Keratinocyte (primary cell): ENCODE data around the gene AMIGO1. TPM values are rescaled to one million over a fixed set of nuclear protein-coding genes. Genes with fewer than 3 reads are reported as not detected.

Experiments used
- DNase-seq: peaks from one replicate; pipeline ENCODE4 v3.0.0-alpha.2; 2011; ENCODE audit warnings: low read depth, missing footprints, low spot score
- FAIRE-seq: peaks from 2 replicates; lab custom pipeline; 2011; peaks lifted over from hg19 to GRCh38; lab: Jason Lieb, UNC
- H2AFZ ChIP-seq: 2 replicates; pipeline ENCODE4 v1.6.0; 2012; ENCODE audit warnings: low read length, control low read depth, inconsistent platforms; ENCODE audit not compliant: control insufficient read depth
- H3K27ac ChIP-seq: 2 replicates; pipeline ENCODE4 v1.5.1; 2011; ENCODE audit warnings: low read length; ENCODE audit not compliant: control insufficient read depth, insufficient read depth
- H3K27me3 ChIP-seq: 3 replicates; pipeline ENCODE4 v1.6.0; 2011; ENCODE audit warnings: low read length; ENCODE audit not compliant: control insufficient read depth, insufficient read depth; ENCODE audit errors: extremely low read depth
- H3K36me3 ChIP-seq, 2 experiments: 2 replicates in 1 of 2; 3 replicates in 1 of 2; pipeline ENCODE4 v1.5.1; 2011; ENCODE audit warnings: low read length in 2 of 2, mild to moderate bottlenecking in 1 of 2; ENCODE audit not compliant: control insufficient read depth in 2 of 2, insufficient read depth in 2 of 2; ENCODE audit errors: extremely low read depth in 1 of 2
- H3K4me1 ChIP-seq: 3 replicates; pipeline ENCODE4 v1.5.1; 2011; ENCODE audit warnings: low read length; ENCODE audit not compliant: control insufficient read depth, insufficient read depth; ENCODE audit errors: extremely low read depth
- H3K4me2 ChIP-seq: 3 replicates; pipeline ENCODE4 v1.6.0; 2011; ENCODE audit warnings: low read depth, low read length; ENCODE audit not compliant: control insufficient read depth, insufficient read depth; ENCODE audit errors: extremely low read depth
- H3K4me3 ChIP-seq, 3 experiments: fragments of 200-600 bp in 1 of 3; sonication (generic) in 1 of 3; 2 replicates in 2 of 3; 3 replicates in 1 of 3; pipeline ENCODE4 v1.5.1; 2011 to 2016; ENCODE audit warnings: low read length in 3 of 3, mild to moderate bottlenecking in 3 of 3, control low read depth in 2 of 3, inconsistent platforms in 1 of 3, low read depth in 1 of 3, mixed read lengths in 1 of 3, mixed run types in 1 of 3, moderate library complexity in 1 of 3; ENCODE audit not compliant: control insufficient read depth in 2 of 3, insufficient read depth in 2 of 3; ENCODE audit errors: extremely low read depth in 1 of 3
- H3K79me2 ChIP-seq: 2 replicates; pipeline ENCODE4 v1.6.0; 2012; ENCODE audit warnings: low read length; ENCODE audit not compliant: control insufficient read depth, insufficient read depth
- H3K9ac ChIP-seq: 3 replicates; pipeline ENCODE4 v1.6.0; 2011; ENCODE audit warnings: low read length; ENCODE audit not compliant: control insufficient read depth, insufficient read depth; ENCODE audit errors: extremely low read depth
- H3K9me1 ChIP-seq: 3 replicates; pipeline ENCODE4 v1.6.0; 2011; ENCODE audit warnings: low read length; ENCODE audit not compliant: control insufficient read depth, insufficient read depth; ENCODE audit errors: extremely low read depth
- H3K9me3 ChIP-seq: 2 replicates; pipeline ENCODE4 v1.5.1; 2012; ENCODE audit warnings: low read depth, low read length; ENCODE audit not compliant: control insufficient read depth
- H4K20me1 ChIP-seq: 3 replicates; pipeline ENCODE4 v1.6.0; 2011; ENCODE audit warnings: low read length; ENCODE audit not compliant: control insufficient read depth, insufficient read depth; ENCODE audit errors: extremely low read depth
- CTCF ChIP-seq, 3 experiments: IDR thresholded peaks in 1 of 3; conservative IDR thresholded peaks in 1 of 3; optimal IDR thresholded peaks in 1 of 3; 2 replicates in 2 of 3; 3 replicates in 1 of 3; pipeline versions ENCODE3 to v1.5.1; 2011; ENCODE audit warnings: low read length in 3 of 3, mild to moderate bottlenecking in 3 of 3, moderate library complexity in 2 of 3, control low read depth in 1 of 3, inconsistent platforms in 1 of 3; ENCODE audit not compliant: insufficient read depth in 2 of 3; ENCODE audit errors: extremely low read depth in 1 of 3
- EZH2 ChIP-seq: IDR thresholded peaks from one replicate; pipeline ENCODE4 v1.6.1; 2012; ENCODE audit warnings: inconsistent platforms, mild to moderate bottlenecking, low read length, moderate library complexity
- dilution Hi-C: fragments of 300-500 bp; cut with MboI; formaldehyde crosslinking; loops from one replicate; pipeline ENCODE4 v1.7.0; 2020; ENCODE audit warnings: low sequenced_read_pairs; ENCODE audit not compliant: extremely low pct_ligation_motif_present
- polyA plus RNA-seq, 5 experiments: library from polyadenylated mRNA; depleted of rRNA in 3 of 5; stranded (reverse) in 3 of 5; stranded (forward) in 1 of 5; unstranded in 1 of 5; fragments of >200 nt; gene quantifications; 1 replicate in 1 of 5; 2 replicates in 3 of 5; 3 replicates in 1 of 5; pipeline versions ENCODE4 v1.2.1 to v1.2.3, GENCODE V29; 2011 to 2012; ENCODE audit warnings: missing spikeins in 2 of 5, low read depth in 1 of 5, low replicate concordance in 1 of 5

Gene AMIGO1
- polyA plus RNA-seq, 1 donor (not counting 4 experiments of a cell fraction or from before 2014, with no cell fraction given), result 0.26 TPM

DNA sequence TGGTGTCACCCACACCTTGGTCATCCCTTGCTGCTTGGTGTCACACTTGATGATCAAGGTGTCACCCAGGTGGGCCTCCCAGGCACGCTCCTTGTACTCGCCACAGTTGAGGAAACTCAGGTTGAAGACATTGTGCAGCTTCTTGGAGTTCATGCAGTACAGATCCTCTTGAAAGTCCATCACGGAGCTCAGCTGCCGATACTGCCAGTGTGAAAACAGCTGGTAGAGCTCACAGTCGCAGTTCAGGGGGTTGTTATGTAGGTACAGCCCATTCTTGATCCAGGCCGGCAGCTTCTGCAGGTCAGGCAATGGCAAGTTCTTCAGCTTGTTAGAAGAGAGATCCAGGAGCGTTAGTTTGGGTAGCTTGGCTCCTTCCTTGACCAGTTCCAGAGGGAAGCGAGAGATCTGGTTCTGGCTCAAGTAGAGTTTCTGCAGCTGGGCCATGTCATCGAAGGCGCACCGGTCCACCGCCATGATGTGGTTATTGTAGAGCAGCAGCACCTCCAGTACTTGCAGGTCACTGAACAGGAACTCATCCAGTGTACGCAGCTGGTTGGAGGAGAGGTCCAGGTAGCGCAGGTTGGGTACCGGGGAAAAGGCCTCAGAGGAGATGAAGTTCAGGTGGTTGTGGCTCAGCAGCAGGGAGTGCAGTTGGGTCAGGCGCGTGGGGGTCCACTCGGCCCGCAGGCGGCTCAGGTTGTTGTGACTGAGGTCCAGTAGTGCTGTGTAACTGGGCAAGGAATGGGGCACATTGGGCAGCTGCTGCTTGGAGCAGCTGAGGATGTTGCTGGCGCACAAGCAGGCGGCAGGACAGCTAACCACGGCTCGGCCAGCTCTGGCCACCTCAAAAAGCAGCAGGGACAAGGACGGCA lies 1.3 kb downstream of the AMIGO1 start:
- peaks cover 2% of the 10 kb centered on the region for H3K4me1 ChIP-seq
- dilution Hi-C loops, result no loop called here
- no peak overlapping the region for H2AFZ ChIP-seq
- TF ChIP-seq CTCF (optimal IDR thresholded peaks at IDR 0.05 in 1 of 3, IDR thresholded peaks at IDR 0.05 in 1 of 3, conservative IDR thresholded peaks at IDR 0.05 in 1 of 3; ENCODE audit: extremely low read depth in 1 of 3, insufficient read depth in 2 of 3, low read length in 3 of 3) (no peak), EZH2 (no peak)
- no peak overlapping the region for H3K9ac ChIP-seq
- no peaks in the 10 kb centered on the region for H3K36me3 ChIP-seq
- H3K9me1 ChIP-seq, result no peaks in the 10 kb centered on the region
- no peaks in the 10 kb centered on the region for H3K79me2 ChIP-seq
- H3K9me3 ChIP-seq, result no peaks in the 10 kb centered on the region
- H3K4me2 ChIP-seq, result no peak overlapping the region
- no peak overlapping the region for H3K27ac ChIP-seq
- DNase-seq (no peak), FAIRE-seq (no peak)
- H3K4me3 ChIP-seq, result no peak overlapping the region
- H3K27me3 ChIP-seq, result peaks cover 27% of the 10 kb centered on the region
- H4K20me1 ChIP-seq, result no peaks in the 10 kb centered on the region

- TF ChIP-seq EZH2 (no peak), CTCF (optimal IDR thresholded peaks at IDR 0.05 in 1 of 3, IDR thresholded peaks at IDR 0.05 in 1 of 3, conservative IDR thresholded peaks at IDR 0.05 in 1 of 3; ENCODE audit: extremely low read depth in 1 of 3, insufficient read depth in 2 of 3, low read length in 3 of 3) (no peak)
- no peak overlapping the region for H3K27ac ChIP-seq
- no peaks in the 10 kb centered on the region for H4K20me1 ChIP-seq
- no peak overlapping the region for H3K9ac ChIP-seq
- dilution Hi-C loops, result no loop called here
- DNase-seq (no peak), FAIRE-seq (no peak)
- peaks cover 0 to 1% of the 10 kb centered on the region in 2 experiments for H3K36me3 ChIP-seq
- H3K9me1 ChIP-seq, result no peaks in the 10 kb centered on the region
- peaks cover 12% of the 10 kb centered on the region for H3K27me3 ChIP-seq
- H3K4me3 ChIP-seq, result no peak overlapping the region
- H3K9me3 ChIP-seq, result no peaks in the 10 kb centered on the region
- no peaks in the 10 kb centered on the region for H3K79me2 ChIP-seq
- peaks cover 3% of the 10 kb centered on the region for H3K4me1 ChIP-seq
- H2AFZ ChIP-seq, result no peak overlapping the region
- no peak overlapping the region for H3K4me2 ChIP-seq
These were observed 4.6 kb downstream of the AMIGO1 start for GRCh38 chr1:109504974-109505373.
